Activated T-cell treated with anti-CD3 and anti-CD28 coated beads, Interleukin-2, amount 50 U/mL, for 48 hours (primary cell): Measurements from ENCODE around the gene CFAP97.
"Not testable (repeated sequence)": the region's sequence is repeated elsewhere in the genome, so short reads cannot be mapped to it uniquely, and the experiment has no call there.

Experiments
- DNase-seq, 2 experiments: peaks; one replicate each; pipeline ENCODE4 v3.0.0-alpha.2; 2020

Gene CFAP97

GRCh38 chr4:185203486-185204237 lies at the start of gene CFAP97:
Gene CFAP97 (minus strand): TSS chr4:185204000. CDS start chr4:185191196, 12,804 bp downstream.
- DNase-seq, result peak; percentile 79 to 84

GRCh38 chr4:185249105-185249504 lies 45.3 kb upstream of the CFAP97 start:
- DNase-seq, result no peak

DNA sequence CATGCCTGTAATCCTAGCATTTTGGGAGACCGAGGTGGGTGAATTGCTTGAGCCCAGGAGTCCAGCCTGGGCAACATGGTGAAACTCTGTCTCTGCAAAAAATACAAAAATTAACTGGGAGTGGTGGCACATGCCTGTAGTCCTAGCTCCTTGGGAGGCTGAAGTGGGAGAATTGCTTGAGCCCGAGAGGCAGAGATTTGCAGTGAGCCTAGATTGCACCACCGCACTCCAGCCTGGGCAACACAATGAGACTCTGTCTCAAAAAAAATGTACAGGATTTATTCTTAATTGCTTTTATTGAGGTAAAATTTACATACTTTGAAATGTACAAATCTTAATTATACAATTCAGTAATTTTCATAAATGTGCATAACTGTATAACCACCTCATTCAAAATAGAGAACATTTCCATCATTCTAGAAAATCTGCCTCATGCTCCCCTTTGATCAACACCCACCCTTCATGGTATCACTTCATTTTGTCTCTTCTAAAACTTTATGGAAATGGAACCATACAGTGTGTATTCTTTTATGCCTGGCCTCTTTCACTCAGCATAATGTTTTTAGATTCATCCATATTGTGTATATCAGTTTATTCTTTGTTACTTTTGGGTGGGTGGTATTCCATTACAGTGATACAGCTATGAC lies 44.7 kb upstream of the CFAP97 start:
- DNase-seq, result no peak

DNA sequence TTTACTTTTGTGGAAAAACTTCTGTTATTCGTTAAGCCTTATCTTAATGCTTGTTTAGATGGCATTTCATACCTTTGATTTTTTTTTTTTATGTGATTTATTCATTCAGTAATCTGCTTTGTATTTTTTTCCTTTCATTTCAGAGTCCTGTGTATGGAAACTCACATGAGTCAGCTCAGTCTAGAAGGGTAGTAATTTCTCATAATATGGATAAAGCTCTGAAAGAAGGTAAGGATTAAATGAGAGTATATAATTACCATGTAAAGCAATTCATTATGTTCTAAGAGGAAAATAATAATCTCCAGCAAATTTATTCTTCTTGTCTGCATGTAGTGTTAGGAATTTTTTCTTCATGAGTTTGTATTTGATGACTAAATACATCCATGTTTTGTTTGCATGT lies 43.4 kb upstream of the CFAP97 start:
- DNase-seq, result no peak

- no peak for DNase-seq
These were observed 42.7 kb upstream of the CFAP97 start for GRCh38 chr4:185246453-185246852.

DNA sequence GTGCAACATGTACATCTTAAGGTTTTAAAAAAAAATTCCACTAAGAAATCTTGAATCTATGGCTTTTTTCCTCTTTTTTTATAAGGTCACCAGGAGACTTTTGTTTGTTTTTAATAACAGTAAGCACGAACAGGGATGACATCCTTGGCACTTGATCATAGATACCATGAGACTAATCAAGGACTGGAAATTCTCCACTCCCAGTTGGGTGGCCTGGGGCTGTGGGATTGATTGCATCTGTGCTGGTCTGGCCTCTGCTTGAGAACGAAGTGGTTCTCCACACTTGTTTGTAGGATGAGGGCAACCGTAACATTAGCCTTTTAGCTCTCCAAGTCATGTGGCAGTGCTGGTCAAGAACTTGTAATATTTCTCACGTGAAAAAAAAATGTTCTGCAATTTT lies 41.0 kb upstream of the CFAP97 start:
- no peak for DNase-seq

DNA sequence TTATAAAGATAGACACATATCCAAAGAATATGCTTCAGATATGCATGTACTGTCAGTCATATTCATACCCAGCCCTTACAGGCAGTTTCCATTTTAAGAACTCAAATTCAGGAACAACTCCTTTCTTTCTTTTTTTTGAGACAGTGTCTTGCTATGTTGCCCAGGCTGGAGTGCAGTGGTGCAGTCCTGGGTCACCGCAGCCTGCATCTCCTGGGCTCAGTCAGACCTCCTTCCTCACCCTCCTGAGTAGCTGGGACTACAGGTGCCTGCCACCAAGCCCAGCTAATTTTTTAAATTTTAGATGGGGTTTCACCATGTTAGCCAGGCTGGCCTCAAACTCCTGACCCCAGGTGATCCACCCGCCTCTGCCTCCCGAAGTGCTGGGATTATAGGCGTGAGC lies 40.1 kb upstream of the CFAP97 start:
- DNase-seq, result no peak

GRCh38 chr4:185242749-185243533 lies 39.1 kb upstream of the CFAP97 start:
- DNase-seq, result no peak

- DNase-seq, result not testable (repeated sequence)
These were observed 36.7 kb upstream of the CFAP97 start for GRCh38 chr4:185240486-185240885.

- DNase-seq, result no peak
These were observed 35.0 kb upstream of the CFAP97 start for GRCh38 chr4:185238750-185239149.

DNA sequence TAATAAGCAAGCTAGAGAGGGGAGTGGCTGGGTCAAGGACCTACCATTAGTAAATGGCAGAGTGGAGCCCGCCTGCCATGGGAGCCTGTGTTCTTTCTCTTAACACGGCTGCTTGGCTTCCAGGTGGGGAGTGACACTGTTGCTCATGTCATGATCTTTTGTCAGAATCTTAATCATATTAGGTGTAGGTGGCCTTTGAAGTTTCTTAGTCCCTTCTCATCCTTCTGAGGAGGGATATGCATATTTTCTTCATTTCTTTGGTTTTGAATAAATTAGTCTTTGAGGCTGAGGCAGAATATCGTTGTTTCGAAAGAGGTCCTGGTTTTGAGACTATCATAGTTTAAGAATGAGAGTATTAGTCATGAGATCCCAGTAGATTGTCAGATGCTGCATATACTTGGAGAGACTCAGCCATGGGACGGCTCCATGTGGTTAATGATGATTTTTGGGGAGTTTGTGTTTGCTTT lies 34.4 kb upstream of the CFAP97 start:
- DNase-seq, result peak; percentile 41 to 44

- DNase-seq, result no peak
These were observed 33.4 kb upstream of the CFAP97 start for GRCh38 chr4:185237175-185237574.

GRCh38 chr4:185235843-185236503 lies 32.2 kb upstream of the CFAP97 start:
- DNase-seq, result no peak

DNA sequence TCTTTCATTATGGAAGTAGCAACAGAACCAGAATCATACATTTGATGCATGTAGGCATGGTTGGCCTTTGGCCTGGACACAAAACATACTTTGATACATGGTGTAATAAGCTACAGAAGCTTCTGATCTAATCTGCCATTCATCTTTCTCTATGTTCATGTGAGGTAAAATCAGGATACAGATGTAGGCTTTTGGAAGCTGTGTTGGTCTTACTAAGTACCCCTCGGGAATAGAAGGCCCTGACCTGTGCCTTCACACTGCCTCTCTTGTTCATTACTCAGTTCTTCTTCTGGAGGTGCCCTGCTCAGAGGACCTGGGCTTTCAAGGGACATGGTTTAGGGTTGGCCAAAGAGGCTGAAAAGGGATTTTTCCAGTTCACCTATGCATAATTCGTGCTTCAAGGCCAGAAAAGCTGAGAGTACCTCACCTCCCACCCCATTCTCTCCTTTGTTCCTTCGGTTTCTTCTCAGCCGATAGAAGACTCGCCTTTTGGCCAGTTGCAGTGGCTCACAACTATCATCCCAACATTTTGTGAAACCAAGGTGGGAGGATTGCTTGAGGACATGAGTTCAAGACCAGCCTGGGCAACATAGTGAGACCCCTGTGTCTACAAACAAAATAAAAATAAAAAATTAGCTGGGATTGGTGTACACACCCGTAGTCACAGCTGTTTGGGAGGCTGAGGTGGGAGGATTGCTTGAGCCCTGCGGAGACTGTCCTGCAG lies 31.5 kb upstream of the CFAP97 start:
- DNase-seq, result no peak

DNA sequence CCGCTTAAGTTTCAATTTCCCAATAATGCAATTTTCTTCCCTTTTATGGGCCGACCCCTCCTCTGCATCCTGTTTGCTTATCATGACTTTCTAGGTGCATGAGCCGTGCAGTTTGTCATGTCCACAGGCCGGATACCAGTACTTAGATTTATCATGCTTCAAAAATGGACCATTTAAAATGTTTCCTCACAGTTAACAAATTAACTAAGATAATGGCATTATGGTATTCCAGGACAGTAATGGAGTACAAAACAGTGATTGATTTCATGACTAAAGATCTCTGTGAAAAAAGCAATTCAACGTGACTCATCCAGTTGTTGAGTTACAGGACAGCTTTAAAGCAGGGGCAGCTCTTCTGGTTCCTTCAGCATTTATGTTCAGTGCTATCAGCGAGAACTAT lies 28.6 kb upstream of the CFAP97 start:
- DNase-seq, result no peak

GRCh38 chr4:185229021-185229818 lies 25.4 kb upstream of the CFAP97 start:
- DNase-seq, result no peak

- DNase-seq, result no peak
These were observed 24.0 kb upstream of the CFAP97 start for GRCh38 chr4:185227713-185228278.

- no peak for DNase-seq
These were observed 23.3 kb upstream of the CFAP97 start for GRCh38 chr4:185227131-185227551.

- no peak for DNase-seq
These were observed 22.1 kb upstream of the CFAP97 start for GRCh38 chr4:185225940-185226339.

DNA sequence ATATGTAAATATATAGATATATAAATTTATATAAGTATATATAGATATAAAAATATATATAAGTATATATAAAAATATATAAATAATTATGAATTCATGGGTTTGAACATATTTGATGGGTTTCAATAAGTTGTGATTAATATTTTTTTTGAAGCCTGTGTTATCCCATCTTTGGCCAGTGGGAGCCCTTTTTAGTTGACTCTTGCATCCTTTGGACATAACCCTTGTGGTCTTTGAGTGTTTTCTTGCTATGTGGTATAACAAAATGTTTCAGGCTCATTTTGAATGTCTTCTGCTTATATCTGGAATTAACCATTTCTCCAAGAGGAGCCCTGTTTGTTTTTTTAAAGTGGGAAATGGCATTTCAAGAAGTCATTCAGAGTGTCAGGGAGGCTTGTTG lies 20.8 kb upstream of the CFAP97 start:
- no peak for DNase-seq

GRCh38 chr4:185222598-185222997 lies 18.8 kb upstream of the CFAP97 start:
- no peak for DNase-seq
